Left forelimb (tissue), 1 donor: ENCODE data around the gene TIMM50.
A peak's percentile ranks its signal among the peaks of the same experiment; 100 is the strongest.

Source experiments
- DNase-seq: peaks from one replicate; pipeline ENCODE4 v3.0.0-alpha.2; 2018; ENCODE audit warnings: low spot score

The TIMM50 gene

DNA sequence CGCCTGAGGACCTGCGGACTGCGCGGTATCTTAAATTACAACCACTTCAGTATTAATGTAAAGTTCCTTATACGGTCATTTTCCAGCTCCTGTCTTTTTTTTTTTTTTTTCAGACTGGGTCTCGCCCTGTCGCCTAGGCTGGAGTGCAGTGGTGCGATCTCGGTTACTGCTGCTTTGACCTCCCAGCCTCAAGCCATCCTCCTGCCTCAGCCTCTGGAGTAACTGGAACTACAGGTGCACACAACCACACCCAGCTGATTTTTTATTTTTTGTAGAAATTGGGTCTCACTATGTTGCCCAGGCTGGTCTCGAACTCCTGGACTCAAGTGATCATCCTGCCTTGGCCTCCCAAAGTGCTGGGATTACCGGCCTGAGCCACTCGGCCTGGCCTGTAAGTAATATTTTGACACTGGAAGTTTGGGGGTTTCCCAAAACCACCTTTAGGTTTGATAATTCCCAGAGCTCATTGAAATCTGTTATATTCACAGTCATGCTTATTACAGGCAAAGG is 52.4 kb downstream of the TIMM50 start:
- no peak for DNase-seq

DNA sequence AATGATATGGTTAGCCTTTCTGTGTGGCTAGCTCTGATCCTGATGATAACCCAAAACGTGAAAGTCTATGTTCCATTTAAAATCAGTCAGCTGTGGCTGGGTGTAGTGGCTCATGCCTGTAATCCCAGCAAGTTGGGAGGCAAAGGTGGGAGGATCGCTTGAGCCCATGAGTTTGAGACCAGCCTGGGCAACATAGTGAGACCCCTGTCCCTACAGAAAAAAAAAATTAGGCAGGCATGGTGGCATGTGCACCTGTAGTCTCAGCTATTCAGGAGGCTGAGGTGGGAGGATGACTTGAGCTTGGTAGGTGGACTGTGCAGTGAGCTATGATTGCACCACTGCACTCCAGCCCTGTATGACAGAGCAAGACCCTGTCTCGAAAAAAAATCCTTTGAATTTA is 53.2 kb downstream of the TIMM50 start:
- peak; percentile 5 for DNase-seq

DNA sequence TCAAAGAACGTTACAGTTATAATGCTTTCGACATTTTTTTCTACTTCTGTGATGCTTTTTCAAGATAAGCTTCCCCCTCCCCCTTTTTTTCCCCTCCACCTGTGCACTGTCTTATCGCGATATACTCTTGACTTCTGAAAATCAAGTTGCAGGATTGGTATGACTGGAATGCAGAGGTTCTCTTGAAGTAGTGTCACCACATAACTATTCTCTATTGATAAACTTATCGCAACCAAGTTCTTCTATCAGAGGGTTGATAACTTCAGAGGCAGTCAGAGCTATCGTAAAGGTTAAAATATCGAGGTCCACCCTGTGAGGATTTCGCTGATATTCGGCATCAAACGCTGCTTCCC is 58.5 kb downstream of the TIMM50 start:
- no peak for DNase-seq

DNA sequence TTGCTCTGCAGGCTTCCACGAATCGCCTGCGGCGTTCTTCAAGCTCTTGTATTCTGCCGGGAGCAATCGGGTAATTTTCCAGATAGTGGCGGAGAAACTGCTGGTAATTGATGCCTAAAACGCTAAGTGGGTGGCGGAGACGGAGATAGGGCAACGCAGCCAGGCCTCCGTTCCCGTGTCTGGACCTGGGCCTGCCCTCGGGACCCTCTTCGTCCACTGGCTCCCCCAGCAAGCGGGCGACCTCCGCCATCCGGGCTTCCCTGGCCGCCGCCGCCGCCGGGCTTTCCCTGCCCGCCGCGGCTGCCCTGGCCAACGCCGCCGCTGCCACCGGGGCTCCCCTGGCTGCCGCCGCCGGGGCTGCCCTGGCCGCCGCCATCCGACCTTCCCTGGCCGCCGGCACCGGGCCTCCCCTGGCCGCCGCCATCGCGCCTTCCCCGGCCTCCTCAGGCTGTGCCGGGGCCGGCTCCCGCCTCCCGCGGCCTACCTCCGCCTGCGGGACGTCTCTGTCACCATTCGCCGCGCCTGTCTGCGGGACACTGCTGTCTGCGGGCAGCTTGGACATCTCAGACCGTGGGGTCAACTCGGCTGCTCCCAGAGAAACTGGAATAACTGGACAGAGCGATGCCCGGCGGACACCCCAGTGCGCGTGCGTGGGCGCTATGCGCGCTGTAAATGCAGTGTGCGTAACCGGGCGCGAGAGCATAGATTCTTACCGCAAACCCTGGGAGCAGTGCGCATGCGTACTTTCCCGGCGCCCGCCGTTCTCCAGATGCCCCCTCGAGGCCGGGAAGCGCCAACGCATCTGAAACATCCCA is 59.1 kb downstream of the TIMM50 start, which contains the start of gene EID2:
EID2 (minus strand) TSS at position 644 of the 815 bp plus-strand sequence; CDS start at position 562, 82 bp downstream.
- peak; percentile 96 for DNase-seq

DNA sequence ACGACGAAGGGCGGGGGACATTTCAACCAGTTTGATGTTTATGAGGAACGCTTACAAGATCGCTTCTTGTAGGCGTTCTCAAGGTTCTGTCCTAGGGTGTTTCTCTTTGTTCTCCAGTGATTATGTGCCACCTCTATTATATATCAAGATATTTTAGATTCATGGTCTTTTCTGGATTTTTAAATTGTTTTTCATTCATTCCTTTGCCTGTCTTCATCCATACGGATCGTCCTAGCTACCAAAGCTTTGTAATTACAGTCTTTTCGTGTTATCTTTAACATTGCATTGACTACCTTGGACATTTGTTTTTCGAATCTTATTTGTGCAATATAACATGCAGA is 59.7 kb downstream of the TIMM50 start:
- DNase-seq: no peak
